Medulla oblongata (tissue), 1 donor: ENCODE measurements around the gene NCOA7.
"Not testable (repeated sequence)": the region's sequence is repeated elsewhere in the genome, so short reads cannot be mapped to it uniquely, and the experiment has no call there.

Source experiments
- DNase-seq: peaks from one replicate; pipeline ENCODE4 v3.0.0-alpha.2; 2015; ENCODE audit errors: extremely low spot score

Gene NCOA7

GRCh38 chr6:125839879-125840278 lies 49.1 kb downstream of the NCOA7 start:
- no peak for DNase-seq

GRCh38 chr6:125841356-125842090 lies 50.8 kb downstream of the NCOA7 start:
- no peak for DNase-seq

GRCh38 chr6:125842091-125842626 lies 51.4 kb downstream of the NCOA7 start:
- no peak for DNase-seq

- peak; percentile 84 for DNase-seq
Measured at GRCh38 chr6:125843593-125843992, 52.8 kb downstream of the NCOA7 start.

GRCh38 chr6:125844989-125845388 lies 54.2 kb downstream of the NCOA7 start:
- peak; percentile 42 for DNase-seq

GRCh38 chr6:125846292-125847024 lies 55.7 kb downstream of the NCOA7 start:
- no peak for DNase-seq

- DNase-seq, result not testable (repeated sequence)
Measured at GRCh38 chr6:125848286-125848685, 57.5 kb downstream of the NCOA7 start.

- peak; percentile 77 for DNase-seq
Measured at GRCh38 chr6:125850361-125850760, 59.6 kb downstream of the NCOA7 start.

GRCh38 chr6:125852587-125852986 lies 61.8 kb downstream of the NCOA7 start:
- DNase-seq, result no peak

- no peak for DNase-seq
Measured at GRCh38 chr6:125853168-125853567, 62.4 kb downstream of the NCOA7 start.

- no peak for DNase-seq
Measured at GRCh38 chr6:125853756-125854155, 63.0 kb downstream of the NCOA7 start.

- no peak for DNase-seq
Measured at GRCh38 chr6:125854355-125854754, 63.6 kb downstream of the NCOA7 start.

GRCh38 chr6:125855783-125856182 lies 65.0 kb downstream of the NCOA7 start:
- no peak for DNase-seq

GRCh38 chr6:125857846-125858245 lies 67.1 kb downstream of the NCOA7 start:
- DNase-seq, result no peak

GRCh38 chr6:125858427-125859320 lies 67.9 kb downstream of the NCOA7 start:
- DNase-seq, result peak; percentile 92

GRCh38 chr6:125859727-125860126 lies 69.0 kb downstream of the NCOA7 start:
- DNase-seq, result no peak

- no peak for DNase-seq
Measured at GRCh38 chr6:125863023-125863422, 72.3 kb downstream of the NCOA7 start.

- no peak for DNase-seq
Measured at GRCh38 chr6:125865015-125865414, 74.3 kb downstream of the NCOA7 start.

GRCh38 chr6:125866433-125866832 lies 75.7 kb downstream of the NCOA7 start:
- DNase-seq, result no peak

GRCh38 chr6:125867483-125867942 lies 76.8 kb downstream of the NCOA7 start:
- no peak for DNase-seq

- no peak for DNase-seq
Measured at GRCh38 chr6:125868252-125868651, 77.5 kb downstream of the NCOA7 start.
